Loucy (cell line): ENCODE data around the gene EPHB1.

Experiments
- CTCF ChIP-seq: fragments of 200-600 bp; sonication (generic); conservative IDR thresholded peaks from 2 replicates; pipeline ENCODE4 v1.5.1; 2014; ENCODE audit warnings: mild to moderate bottlenecking, antibody characterized with exemption, low read length
- EZH2phosphoT487 ChIP-seq: fragments of 200-600 bp; IDR thresholded peaks from 2 replicates; pipeline ENCODE4 v1.6.1; 2018; ENCODE audit warnings: antibody characterized with exemption, mild to moderate bottlenecking, moderate library complexity, borderline replicate concordance

DNA sequence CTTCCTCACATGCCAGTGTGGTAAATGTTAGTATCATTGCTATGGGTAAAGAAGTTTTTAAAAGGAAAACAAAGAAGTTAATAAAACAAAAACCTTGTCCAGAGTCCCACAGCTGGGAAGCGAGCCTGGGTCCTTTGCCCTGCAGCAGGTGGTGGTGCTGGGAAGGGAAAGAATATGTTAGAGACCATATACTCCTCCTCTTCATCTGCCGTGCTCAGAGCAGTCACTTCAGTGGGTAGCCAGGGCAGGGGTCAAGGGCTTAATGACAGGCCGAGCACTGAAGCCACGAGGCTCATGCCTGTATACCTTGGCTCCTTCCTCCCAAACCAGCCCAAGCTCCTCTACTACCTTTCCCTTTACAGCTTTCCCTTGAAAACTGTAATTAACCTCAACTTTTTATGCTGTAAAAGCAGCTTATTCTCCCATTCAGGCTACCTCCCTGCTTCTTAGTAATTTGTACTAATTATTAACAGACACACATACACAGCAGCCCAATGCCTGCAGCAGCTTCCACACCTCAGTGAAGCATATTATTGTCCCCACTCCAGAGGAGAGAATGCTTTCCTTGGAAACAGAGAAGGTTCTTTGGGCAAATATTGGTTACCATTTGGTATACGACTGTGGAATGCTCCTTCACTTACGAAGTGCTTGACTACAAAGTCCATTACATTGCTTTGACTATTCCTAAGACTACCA is 362.1 kb downstream of the EPHB1 start:
- TF ChIP-seq CTCF = no peak
- no peak for TF ChIP-seq EZH2phosphoT487
